Measurements from ENCODE around the gene CDH4.

The CDH4 gene

DNA sequence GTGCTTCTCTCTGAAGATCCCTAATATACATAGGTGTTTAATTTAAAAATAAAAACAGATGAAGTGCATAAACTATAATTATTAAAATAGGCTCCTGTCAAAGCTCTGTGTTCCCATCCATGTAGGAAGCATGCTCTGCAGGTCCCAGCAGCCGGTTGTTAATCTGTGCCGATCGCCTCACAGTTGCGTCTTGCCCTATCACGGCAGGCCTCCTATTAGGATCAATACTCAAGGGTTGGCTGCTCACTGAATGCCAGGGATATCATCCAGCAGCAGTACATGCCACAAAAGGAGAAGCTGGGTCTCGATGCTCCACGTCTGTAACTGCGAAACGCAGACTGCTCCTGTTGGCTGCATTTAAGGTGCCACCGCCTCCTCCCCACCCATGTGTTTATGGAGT is 369.8 kb downstream of the CDH4 start:
- no peak for DNase-seq

DNA sequence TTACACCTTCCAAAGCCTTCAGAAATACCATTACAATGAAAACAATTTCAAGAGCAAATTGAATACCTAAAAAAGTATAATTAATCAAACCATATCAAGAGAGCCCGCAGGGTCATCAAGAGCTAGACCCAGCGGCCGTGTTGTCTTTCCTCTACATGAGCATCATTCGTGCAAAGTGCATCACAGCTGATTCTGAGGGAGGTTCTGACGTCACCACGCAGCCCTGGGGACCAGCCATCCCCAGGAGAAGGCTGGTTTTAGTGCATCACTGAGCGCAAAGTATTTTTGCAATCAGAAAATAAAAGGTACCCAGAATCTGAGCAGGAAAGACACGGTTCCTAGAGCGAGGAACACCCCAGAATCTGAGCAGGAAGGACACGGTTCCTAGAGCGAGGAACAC is 371.4 kb downstream of the CDH4 start:
- DNase-seq = no peak

DNA sequence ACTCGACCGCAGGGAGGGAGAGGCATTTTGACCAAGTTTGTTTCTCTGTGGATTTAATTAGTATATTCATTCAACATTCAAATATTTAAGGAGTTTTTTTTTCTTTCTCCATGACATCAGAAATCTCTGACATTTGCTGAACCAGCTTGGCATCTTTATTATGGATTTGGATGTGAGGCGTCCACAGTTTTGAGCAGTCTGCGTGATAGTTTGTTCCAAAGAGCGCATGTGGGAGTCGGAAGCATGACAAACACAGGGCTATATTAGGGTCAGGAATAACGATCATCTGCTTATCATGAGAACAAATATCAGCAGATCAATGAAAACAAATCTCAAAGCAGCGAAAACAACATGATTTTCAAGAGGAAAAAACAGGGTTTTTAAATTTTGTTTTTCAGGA is 373.2 kb downstream of the CDH4 start:
- no peak for DNase-seq

DNA sequence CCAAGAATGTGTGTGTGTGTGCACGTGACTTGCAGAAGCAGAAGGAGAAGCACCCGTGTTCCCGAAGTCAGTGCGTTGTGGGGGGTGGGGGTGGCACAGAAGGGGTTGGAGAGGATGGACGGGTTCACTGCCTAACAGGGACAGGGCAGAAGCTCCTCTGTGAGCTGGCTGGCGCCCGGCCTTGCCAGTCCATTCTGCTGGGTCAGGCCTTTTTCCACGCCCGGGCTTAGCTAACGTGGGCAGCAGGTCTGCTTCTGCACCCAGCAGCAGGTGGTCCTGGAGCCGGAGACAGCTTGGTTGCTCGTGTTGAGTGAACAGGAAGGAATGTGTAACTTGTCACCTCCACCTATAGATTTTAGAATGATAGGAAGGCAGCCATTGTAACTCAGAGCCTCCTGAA is 374.4 kb downstream of the CDH4 start:
- no peak for DNase-seq

DNA sequence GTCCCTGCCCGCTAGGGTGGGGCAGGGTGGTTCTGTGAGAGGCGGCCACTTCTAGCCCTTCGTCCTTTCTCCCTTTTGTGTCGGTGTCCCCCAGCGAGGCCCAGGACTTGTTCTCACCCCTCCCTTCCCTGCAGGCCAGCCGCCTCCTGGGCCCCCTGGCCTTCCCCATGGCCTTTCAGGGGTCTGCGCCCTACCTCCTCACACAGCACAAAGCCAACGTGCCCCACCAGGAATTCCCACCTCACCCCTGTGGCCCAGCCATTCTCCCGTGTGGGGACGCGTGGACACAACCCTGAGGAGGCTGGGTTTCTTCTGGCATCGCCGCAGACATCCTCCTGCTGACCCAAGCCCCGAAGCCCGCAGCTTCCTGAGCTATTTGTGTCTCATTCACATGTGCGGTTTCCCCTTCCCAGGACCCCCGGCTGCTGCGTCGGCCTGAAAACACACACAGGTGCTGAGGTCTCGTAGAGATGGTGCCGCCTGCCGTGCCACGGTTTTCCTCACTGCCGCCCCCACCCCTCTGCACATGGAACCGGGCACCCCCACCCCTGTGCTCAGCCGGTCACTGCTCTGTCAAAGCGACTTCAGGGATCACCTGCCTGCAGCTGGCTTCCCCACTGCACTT is 375.8 kb downstream of the CDH4 start:
- DNase-seq = no peak

DNA sequence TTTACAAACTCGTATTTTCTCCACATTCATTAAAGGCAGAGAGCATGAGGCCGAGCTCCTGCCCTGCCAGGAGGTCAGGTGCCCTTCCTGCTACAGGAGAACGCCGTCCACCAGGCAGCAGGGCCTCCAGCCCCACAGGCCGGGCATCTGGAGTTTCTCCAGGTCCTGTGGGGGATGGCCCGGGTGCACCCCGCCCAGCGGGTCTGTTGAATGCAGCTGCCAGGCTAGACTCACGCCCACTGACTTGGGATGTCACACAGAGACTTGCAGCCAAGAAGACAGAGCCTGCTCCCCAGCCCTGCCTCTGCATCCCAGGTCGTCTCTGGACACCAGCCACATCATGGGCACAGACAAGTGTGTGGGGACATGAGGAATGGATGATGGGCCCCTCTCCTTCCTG is 376.4 kb downstream of the CDH4 start:
- no peak for DNase-seq

DNA sequence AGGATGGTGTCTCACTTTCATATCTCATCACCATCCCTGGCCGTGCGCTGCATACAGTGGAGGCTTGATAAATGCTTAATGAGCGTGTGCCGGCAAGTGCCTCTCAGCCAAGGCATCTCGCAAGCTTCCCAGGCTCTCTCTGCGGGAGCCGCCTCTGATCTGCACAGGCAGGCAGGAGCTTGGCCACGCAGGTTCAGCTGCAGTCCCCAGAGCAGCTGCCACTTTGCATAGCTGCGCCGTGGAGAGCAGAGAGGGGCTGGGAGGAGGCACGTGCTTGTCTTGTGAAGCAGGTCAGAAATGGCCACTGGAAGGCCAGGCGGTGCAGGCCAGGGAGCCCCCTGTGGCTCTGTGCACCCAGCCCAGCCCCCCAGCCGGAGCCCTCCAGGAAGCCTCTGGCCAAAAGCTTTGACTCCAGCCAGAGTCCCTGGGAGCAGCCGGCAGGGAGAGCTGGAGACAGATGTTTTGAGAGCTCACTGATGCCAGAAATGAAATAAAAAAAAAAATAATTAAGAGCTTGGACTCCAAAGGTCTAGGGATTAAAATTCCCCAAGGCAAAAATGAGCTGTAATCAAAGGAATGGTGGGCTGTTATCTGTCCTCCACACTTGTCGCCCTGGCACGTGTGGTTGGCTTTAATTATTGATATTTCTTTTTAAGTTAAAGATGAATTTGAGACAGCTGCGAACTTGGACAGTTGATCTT is 377.0 kb downstream of the CDH4 start:
- no peak for DNase-seq

DNA sequence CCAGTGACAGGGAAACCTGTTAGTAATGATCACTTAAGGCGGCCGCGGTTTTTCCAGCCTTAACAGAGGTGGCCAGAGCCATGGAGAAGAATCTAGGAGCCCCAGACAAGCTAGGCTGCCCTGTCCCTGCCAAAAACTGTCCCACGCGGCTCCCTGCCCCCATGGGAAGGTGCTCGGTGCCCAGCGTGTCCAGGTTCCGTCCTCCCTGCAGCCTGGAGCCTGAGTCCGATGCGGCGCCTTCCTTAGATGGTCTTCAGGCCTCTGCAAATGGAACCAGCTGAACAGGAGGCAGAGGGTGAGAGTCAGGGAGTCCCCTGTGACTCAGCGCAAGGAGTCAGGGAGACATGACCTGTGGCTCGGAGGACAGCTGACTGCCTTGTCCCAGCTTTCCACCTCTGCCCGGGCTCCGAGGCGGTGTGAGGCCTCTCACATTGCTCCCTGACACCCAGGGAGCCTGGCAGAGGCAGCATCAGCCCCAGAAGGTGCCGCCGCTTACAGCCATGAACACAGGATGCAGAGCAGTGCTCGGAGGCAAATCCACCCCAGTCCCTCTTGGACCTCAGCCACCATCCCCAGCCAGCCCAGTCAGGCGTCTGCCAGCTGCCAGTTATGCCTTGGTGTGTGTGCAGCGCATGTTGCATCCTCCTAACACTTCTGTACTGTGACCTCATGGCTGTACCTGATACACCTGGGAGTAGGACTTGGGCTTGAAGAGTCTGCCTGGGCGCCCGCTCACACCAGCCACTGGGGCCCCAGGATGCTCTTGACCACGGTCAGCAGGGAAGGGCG is 377.7 kb downstream of the CDH4 start:
- no peak for DNase-seq

DNA sequence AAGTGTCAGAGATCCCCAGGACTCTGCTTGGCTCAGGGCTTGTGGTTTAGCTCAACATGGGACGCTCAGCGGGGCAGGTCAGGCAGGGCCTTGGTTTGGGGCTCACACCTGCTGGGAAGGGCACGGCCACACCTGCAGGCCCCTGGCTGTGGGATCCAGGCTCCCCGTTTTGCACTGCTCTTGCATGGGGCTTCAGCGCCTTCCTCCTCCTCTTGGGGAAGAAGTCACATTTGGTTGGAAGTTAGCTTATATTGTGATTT is 378.3 kb downstream of the CDH4 start:
- DNase-seq = no peak

DNA sequence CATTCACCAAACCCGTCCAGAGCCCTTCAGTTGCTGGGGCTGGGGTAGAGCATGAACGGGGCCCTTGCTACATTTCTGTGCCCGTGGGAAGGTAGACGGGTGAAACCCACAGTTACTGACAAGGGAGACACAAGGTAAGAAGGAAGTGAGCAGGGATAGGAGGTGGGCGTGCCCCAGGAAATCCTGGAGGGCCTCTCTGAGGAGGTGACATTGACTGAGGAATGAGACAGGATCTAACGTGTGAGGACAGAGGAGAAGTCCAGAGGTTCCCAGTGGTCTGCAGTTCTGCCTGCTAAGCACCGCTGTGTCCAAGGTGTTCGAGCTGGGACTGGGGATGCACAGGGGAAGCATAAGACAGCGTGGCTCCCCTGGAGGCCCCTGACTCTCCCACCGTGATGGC is 378.8 kb downstream of the CDH4 start:
- DNase-seq = no peak

DNA sequence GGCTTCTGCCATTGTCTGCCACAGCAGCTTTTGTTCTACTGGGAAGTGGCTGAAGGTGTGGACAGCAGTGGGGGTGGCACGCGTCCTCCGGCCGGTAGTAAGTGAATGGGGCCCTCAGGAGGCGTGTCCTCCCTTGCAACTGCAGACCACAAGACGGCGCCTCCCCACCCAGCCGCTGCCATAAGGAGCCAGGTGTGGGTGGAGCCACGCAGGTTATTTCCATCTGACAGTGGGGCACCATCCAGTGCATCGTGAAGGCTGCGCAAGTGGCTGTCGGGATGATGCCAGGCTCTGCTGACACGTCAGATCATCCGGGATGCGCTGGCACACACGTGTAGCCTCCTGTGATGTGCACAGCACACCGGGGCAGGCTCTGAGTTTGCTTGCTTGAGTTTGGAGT is 379.7 kb downstream of the CDH4 start:
- DNase-seq = no peak

DNA sequence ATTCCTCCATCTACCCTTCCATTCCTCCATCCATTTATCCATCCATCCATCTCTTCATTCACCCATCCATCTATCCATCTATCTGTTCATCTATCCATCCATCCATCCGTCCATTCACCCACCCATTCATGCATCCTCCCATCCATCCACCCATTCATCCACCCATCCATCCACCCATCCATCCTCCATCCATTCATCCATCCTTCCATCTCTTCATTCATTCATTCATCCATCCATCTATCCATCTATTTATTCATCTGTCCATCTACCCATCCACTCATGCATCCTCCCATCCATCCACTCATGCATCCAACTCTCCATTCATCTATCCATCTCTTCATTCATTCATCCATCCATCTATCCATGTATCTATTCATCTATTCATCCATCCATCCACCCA is 380.9 kb downstream of the CDH4 start:
- DNase-seq = no peak

DNA sequence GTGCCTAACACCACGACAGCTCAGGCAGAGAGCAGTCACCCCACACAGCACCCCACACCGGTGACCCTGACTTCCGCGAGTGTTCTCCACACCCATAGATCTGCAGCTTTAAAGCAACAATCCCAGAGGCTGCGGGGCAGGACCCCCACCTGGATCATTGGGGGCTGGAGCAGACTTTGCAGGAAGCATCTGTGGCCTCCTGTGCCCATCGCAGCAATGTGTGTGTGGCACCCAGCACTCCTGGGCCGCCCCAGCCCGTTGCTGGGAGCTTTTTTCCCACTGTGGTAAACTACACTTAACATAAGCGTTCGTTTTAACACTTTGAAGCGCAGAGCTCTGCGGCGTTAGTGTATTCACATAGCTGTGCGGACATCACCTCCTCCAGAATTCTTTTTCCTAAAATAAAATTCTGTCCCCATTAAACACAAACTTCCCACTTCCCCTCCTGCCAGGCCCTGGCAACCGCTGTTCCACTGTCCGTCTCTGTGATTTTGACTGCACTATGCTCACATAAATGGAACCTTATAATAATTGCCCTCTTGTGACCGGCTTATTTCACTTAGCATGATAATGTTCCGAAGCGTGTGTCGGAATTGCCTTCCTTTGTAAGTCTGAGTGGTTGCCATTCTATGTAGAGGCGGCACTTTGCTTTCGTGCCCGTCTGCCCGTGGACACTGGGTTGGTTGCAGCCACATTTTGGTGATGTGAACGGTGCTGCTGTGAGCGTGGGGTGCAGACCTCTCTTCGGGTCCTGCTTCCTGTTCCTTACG is 382.5 kb downstream of the CDH4 start:
- no peak for DNase-seq

DNA sequence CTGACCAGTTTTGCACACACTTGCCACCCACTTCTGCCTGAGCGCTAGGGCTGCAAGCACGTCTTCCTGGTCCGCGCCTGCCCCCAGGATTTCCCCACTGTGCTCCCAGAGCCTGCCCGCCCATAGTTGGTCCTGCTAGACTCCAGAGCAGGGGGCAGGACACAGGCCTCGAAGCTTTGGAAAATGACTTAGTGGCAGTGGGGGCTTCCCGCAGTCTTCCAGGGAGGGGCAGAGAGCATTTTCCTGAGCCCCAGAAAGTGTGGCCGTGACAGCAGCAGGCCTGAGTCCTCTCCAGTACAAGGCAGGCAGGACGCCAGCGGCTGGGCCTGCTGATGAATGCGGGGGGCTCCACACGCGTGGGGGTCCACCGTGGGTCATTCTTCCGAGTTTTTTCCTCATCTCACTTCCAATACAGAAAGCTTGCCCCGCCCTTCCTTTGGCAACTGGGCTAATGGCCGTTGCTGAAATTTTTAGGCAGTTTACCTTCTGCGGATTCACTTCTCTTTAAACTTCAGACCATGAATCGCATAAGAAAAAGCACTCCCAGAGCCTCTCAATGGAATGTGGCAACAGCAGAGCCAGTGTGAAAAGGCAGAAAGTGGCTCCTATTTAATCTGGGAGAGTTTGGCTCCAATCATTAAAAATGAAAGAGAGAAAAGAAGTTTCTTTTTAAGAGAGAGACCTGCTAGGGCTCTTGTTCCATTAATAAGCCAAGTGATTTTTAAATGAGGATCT is 383.8 kb downstream of the CDH4 start:
- DNase-seq = no peak

DNA sequence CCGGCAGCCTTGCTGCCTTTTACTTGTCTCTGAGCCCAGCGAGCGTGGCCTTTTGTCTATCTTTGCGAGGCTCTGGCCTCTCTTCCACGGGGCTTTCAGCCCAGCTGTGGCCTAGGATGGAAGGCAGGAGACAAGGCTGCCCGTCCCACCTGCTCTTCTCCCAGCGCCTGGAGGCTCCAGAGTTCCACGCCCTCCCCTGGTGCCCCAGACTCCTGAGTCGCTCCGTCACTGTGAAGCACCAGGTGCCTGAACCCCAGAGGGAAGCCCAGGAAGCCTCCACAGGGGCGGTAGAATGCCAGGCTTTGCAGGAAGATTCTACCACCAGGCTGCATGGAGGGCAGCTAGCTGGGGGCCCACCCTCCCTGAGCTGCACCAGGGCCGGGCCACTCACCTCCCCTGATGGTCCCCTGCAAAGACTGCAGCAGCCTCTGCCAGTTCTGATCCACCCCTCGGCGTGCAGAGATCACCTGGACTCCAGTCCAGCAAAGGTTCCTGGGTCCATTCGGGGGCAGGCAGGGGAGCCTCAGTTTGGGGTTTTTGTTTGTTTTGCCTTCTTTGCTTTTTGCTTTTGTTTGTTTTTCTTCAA is 384.6 kb downstream of the CDH4 start:
- no peak for DNase-seq

DNA sequence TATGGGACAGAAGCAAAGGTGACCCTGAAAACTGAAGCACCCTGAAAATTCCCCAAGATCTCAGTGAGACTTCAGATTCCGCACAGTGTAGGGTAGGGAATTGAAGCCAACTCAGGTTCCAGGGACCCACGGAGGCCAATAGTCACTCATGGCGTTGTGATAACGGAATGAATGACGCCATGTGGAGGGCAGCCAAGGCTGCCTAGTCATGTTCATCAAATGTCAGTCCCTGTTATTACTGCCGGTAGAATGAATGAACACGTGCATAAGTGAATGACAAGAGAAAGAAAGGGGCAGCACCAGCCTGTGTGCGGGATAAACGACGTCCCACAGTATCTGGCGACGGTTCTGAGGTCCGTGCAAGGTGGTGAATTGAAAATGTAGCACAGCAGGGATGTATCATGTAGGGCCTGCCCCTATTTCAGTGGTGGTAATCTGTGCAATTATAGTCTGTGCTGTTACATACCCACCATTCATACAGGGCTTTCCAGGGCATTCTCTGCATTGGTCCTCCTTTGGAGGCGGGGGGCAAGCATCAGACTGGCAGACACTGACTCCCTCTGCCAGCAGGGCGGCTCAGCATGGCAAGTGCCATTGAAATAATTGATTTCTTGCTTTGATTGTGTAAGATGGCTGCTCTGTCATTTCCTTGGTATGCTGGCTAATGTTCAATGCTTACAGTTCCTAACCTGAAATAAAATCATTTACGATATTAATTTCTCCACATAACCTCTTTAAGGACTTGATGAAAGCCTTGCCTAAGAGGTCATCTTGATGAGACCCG is 386.9 kb downstream of the CDH4 start:
- no peak for DNase-seq

DNA sequence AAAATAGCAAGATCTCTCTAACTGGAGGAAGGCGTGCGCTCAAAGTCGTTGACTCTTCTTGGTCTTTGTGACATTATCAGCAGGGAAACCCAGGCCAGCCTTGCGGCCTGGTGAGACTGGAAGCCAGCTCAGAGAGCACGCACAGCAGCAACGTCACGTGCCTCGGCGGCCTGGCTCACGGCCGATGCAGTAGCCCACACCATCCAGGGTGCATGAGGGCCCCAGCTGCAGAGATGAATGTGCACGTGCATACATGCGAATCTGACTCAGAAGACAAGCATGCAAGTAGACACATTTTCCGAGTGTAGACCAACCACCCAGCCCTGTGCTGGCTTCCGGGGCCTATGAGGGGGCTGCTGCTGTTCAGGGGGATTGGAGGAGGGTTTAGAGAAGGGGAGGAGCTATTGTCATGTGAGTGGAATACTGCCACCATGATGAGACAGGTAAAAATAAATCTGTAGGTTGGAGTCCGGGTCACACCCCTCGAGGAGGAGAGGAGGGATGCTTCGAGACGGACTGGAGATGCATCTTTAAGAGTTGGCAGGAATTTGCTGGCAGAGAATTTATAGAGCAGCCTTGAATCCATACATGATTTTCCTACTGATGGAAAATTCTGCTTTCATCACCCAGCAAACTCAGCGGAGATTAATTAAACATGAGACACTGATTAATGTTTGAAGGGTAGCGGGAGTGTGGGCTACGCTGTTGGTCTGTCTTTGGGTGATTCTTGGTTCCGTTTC is 388.2 kb downstream of the CDH4 start:
- DNase-seq = no peak

DNA sequence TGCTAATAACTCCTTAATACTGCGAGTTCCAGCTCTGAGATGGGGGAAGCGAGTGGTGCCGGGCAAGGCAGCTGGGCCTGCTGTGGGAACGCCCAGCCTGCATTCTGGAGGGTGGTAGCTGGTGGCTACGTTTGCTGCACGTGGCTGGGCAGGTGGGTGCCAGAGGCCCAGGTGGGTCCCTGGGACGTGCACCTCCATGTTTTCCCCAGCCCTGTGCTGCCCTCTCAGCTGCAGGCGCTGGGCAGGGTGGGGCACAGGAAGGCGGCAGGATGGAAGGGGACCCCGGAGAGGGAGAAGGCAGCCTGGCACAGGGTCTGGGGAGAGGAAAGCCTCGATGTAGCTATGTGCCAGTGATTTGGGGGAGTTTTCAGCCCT is 388.8 kb downstream of the CDH4 start:
- DNase-seq = no peak

DNA sequence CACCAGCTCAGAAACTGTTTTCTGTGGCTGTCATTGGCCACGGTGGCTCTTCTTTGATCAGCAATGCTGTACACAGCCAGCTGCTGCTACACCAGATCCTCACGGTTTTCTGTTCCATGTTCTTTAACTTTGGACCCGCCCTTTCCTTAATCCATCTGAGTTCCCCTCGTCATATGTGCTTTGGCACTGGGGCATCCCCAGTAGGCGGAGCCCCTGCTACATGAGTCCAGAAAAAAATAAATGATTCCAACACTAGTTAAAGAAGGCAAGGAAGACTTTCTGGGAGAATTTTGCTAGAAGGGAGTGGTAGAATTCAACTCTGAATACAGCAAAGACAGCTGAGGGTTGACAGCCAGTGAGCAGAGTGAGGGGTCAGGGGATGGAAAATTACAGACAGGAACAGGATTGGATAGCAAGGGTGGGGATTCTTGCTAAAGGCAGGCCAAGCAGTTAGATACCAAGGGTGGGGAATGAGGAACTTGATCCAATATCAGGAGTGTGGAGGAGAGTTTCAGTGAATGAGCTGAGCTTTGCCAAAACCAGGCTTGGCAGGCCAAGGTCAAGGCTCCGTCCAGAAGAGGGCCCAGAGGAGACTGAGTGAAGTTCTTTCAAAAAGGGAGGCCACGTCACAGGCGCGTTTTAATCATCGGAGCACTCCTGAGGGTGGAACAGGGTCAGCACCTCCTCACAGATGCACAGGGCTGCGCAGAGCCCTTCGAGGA is 391.8 kb downstream of the CDH4 start:
- DNase-seq = no peak

DNA sequence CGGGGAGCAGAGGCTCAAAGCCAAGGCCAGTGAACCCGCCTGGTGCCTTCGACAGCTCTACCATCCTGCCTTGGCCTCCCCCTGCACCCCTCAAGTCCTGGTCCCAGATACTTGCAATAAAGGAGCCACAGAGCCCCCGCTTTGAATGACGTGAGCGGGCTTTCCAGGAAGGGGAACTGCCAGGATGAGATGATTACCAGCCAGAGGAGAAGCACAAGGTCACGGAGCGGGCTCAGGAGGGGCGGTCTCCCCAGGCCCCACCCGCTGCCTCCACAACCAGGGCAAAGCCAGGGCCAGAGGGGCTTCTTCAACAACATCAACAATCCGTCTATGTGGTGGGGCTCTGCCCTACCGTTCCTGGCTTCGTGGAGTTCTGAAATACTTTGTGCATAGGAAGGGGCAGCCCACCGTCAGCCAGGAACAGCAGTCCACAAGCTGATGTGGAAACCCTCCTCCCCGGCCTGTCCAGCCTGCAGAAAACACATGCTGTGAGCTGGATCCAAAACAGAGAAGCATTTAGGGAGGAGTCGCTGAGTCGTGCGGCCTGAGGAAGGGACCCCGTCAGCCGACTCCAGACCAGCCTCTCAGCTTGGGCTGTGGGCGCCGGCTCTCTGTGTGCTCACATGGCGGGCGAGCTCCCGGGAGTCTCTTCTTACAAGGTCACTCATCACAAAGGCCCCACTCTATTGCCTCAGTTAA is 392.5 kb downstream of the CDH4 start:
- DNase-seq = no peak
